GM21423 (cell line): Measurements from ENCODE around the gene PNPLA8.

ENCODE experiments used
- ATAC-seq: cut with Tn5 transposase; IDR thresholded peaks from one replicate; pipeline ENCODE4 v1.9.1; 2021; ENCODE audit warnings: mild to moderate bottlenecking, moderate library complexity; ENCODE audit not compliant: unreplicated experiment

Gene PNPLA8

GRCh38 chr7:108448584-108449505 lies 77.1 kb downstream of the PNPLA8 start:
- ATAC-seq, result no peak

- ATAC-seq, result no peak
Observed at GRCh38 chr7:108442039-108442568, 83.8 kb downstream of the PNPLA8 start.

- no peak for ATAC-seq
Observed at GRCh38 chr7:108441392-108441955, 84.5 kb downstream of the PNPLA8 start.

- ATAC-seq, result no peak
Observed at GRCh38 chr7:108440613-108441012, 85.3 kb downstream of the PNPLA8 start.

GRCh38 chr7:108436906-108437305 lies 89.0 kb downstream of the PNPLA8 start:
- no peak for ATAC-seq

- ATAC-seq, result no peak
Observed at GRCh38 chr7:108434010-108434409, 91.9 kb downstream of the PNPLA8 start.

- ATAC-seq, result no peak
Observed at GRCh38 chr7:108431099-108431498, 94.8 kb downstream of the PNPLA8 start.

GRCh38 chr7:108430664-108431063 lies 95.3 kb downstream of the PNPLA8 start:
- no peak for ATAC-seq

GRCh38 chr7:108427766-108428165 lies 98.2 kb downstream of the PNPLA8 start:
- ATAC-seq, result no peak

- no peak for ATAC-seq
Observed at GRCh38 chr7:108425714-108426275, 100.1 kb downstream of the PNPLA8 start.

GRCh38 chr7:108424013-108424412 lies 101.9 kb downstream of the PNPLA8 start:
- no peak for ATAC-seq

GRCh38 chr7:108423089-108423989 lies 102.6 kb downstream of the PNPLA8 start:
- ATAC-seq, result no peak

GRCh38 chr7:108421720-108422331 lies 104.1 kb downstream of the PNPLA8 start:
- no peak for ATAC-seq
